B cell (primary cell): ENCODE data around the gene RPP30.

ENCODE experiments used
- EZH2 ChIP-seq: IDR thresholded peaks from 2 replicates; pipeline ENCODE4 v1.6.1; 2012; ENCODE audit warnings: borderline replicate concordance, low read depth, mild to moderate bottlenecking, moderate library complexity, low read length; ENCODE audit not compliant: insufficient read depth, poor library complexity, severe bottlenecking
- TF ChIP-seq, protein P1 (sequence below): fragments of 200-600 bp; IDR thresholded peaks from one replicate; pipeline ENCODE4 v1.8.0; 2022; ENCODE audit warnings: antibody characterized with exemption, mild to moderate bottlenecking

DNA sequence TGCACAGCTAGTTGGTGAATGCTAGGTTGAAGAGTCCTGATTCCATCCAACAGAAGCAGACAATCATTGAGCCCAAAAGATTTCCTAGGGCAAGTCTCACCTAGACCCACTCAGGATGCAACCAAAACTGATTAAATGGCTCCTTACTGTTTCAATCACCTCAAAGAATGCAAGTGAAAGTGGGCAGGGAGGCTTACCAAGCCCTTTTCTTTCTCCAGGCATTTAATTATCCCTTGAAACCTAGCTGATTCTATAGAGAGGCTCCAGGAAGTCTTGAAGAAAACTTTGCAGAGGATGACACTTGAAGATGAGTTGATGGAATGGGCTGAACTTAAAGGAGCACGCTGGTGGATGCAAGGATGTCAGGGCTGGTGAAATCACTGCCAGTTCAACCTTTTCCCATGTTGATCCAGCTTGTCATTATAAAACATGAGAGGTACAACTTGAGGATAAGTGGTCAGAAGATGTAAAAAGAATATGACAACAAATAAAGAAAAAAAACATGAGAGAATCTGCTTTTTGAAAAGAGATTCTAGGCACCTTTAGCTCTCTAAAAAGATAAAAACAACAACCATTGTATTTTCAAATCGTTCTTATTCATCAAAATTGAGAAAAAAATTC, 51.4 kb downstream of the RPP30 start:
- TF ChIP-seq, protein P1, sequence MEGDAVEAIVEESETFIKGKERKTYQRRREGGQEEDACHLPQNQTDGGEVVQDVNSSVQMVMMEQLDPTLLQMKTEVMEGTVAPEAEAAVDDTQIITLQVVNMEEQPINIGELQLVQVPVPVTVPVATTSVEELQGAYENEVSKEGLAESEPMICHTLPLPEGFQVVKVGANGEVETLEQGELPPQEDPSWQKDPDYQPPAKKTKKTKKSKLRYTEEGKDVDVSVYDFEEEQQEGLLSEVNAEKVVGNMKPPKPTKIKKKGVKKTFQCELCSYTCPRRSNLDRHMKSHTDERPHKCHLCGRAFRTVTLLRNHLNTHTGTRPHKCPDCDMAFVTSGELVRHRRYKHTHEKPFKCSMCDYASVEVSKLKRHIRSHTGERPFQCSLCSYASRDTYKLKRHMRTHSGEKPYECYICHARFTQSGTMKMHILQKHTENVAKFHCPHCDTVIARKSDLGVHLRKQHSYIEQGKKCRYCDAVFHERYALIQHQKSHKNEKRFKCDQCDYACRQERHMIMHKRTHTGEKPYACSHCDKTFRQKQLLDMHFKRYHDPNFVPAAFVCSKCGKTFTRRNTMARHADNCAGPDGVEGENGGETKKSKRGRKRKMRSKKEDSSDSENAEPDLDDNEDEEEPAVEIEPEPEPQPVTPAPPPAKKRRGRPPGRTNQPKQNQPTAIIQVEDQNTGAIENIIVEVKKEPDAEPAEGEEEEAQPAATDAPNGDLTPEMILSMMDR, result no peak
- TF ChIP-seq EZH2, result no peak
